Stimulated activated CD8-positive, alpha-beta memory T cell treated with anti-CD3 and anti-CD28 coated beads, Interleukin-2, amount 100 ng/mL, for 48 hours (primary cell): ENCODE data around the gene NBPF4.
"Not testable (repeated sequence)": the region's sequence is repeated elsewhere in the genome, so short reads cannot be mapped to it uniquely, and the experiment has no call there.

Source experiments
- DNase-seq, 2 donors: peaks; one replicate each; pipeline ENCODE4 v3.0.0-alpha.2; 2020; ENCODE audit warnings: low read depth in 2 of 2

The NBPF4 gene, protein sequence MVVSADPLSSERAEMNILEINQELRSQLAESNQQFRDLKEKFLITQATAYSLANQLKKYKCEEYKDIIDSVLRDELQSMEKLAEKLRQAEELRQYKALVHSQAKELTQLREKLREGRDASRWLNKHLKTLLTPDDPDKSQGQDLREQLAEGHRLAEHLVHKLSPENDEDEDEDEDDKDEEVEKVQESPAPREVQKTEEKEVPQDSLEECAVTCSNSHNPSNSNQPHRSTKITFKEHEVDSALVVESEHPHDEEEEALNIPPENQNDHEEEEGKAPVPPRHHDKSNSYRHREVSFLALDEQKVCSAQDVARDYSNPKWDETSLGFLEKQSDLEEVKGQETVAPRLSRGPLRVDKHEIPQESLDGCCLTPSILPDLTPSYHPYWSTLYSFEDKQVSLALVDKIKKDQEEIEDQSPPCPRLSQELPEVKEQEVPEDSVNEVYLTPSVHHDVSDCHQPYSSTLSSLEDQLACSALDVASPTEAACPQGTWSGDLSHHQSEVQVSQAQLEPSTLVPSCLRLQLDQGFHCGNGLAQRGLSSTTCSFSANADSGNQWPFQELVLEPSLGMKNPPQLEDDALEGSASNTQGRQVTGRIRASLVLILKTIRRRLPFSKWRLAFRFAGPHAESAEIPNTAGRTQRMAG

DNA sequence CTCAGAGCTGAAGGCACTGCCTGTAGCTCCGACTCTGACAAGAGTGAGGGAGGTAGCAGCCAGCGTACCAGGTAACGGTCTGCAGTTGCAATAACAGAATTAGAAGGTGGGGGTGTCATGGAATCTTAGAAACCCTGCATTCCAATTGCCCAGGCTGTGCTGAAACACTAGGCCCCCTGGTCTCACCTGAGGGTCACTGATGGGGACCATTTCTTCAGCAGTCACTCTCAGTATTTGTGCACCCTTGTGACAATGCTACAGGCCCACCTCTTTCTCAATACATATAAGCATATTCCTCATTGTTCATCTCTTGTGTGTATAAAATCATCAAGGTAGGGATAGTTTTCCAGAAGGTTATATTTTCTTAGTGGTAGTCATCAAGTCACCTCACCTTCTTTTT is at the start of gene NBPF4:
NBPF4 (minus strand) TSS at position 101 of the 400 bp plus-strand sequence. CDS start 315 bp downstream, outside the sequence.
- DNase-seq: not testable (repeated sequence)

GRCh38 chr1:108282528-108283257 is 38.8 kb upstream of the NBPF4 start:
- DNase-seq: not testable (repeated sequence)

DNA sequence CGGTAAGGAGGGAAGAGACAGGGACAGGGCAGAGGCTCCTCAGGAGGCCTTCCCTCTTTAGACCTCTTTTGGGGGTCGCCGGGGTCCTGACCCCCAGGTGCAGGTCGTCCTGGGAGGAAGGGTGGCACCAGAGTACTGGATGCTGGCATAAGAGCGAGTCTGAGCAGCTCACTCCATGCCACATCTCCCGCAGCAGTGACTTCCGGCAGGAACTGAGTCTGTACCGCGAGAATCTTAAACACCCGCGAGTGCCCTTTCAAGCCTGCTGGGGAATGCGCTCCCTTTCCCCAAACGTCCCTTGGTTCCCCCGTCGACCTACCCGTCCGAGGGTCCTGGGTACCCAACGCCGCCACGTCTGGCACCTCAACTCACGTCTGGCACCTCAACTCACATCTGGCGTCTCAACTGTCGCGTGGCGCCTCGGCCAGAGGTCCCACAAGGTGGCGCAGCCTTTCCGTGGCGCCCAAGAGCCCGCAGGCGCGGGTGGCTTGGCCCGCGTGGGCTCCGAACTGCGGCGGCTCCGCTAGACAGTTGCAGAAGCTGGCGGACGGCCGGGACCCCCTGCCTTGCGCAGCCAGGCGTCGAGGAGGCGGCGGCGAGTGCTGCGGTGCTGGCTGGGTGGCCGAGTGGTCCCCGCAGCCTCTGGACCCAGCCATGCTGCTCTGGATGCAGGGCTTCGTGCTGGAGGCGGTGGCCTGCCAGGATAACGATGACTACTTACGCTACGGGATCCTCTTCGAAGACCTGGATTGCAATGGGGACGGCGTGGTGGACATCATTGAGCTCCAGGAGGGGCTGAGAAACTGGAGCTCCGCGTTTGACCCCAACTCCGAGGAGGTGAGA is 28.8 kb upstream of the NBPF4 start:
- not testable (repeated sequence) for DNase-seq

DNA sequence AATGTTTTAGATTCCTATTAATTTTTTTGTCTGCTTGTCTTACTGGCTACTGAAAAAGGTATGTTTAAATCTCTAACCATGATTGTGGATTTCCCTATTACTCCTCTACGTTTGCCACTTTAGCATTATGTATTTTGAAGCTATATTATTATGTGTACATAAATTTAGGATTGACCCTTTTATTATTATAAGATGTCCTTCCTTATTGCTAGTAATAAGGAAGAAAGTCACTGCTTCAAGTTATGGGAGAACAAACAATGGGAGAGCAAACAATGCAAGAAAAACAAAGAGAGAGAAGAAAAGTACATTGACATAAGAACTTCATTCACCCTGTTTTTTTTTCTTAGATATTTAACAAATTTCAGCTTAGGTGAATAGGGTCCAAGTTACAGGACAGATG is 23.2 kb upstream of the NBPF4 start:
- DNase-seq: not testable (repeated sequence)

- not testable (repeated sequence) for DNase-seq
These were observed 18.1 kb upstream of the NBPF4 start for GRCh38 chr1:108261967-108262366.

DNA sequence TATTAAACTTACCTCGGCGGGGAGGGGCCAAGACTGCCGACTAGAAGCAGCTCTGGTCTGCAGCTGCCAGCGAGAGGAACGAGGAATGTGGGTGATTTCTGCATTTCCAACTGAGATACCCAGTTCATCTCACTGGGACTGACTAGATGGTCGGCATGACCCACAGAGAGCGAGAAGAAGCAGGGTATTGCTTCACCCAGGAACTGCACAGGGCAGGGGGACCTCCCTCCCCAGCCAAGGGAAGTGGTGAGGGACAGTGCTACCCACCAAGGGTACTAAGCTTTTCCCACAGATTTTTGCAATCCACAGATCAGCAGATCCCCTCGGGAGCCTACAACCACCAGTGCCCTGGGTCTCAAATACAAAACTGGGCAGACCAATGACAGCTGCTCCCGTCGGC is 17.6 kb upstream of the NBPF4 start:
- DNase-seq: not testable (repeated sequence)

DNA sequence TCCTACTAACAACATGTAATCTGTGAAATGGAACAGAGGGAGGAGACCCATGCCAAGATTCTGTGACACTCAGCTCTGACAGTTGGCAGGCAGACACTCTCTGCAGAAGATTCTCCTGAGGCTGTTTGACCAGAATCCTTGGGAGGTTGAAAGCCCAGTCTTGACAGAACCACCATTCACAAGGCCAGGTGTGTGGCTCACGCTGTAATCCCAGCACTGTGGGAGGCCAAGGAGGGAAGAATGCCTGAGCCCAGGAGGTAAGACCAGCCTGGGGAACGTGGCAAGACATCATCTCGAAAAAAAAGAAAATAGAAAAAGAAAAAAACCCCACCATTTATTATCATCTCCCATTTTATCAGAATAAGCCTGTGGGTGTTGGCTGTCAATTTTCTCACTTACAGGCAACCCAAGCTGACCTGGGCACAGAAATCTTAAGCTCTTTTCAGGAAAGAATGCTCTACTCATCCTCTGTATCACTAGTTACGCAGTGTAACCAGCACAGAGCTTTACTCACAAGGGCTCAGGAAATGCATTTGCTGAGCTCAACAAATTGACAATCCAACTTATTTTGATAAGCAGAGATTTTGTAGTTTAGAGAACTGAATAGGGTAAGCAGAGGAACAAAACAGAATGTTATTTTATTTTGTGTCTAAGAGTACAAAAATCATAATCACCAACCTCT is 16.8 kb upstream of the NBPF4 start:
- not testable (repeated sequence) for DNase-seq

DNA sequence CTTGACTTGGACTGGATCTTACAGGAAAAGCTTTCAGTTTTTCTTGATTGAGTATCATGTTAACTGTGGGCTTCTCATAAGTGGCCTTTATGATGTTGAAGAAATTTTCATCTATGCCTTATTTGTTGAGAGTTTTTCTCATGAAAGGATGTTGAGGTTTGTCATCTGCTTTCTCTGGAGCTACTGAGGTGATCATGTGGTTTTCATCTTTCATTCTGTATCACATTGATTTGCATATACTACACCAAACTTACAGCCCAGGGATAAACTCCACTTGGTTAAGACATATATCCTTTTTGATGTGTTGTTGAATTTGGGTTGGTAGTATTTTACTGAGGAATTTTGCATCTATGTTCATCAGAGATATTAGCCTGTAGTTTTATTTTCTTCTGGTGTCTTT is 11.6 kb upstream of the NBPF4 start:
- DNase-seq: not testable (repeated sequence)

DNA sequence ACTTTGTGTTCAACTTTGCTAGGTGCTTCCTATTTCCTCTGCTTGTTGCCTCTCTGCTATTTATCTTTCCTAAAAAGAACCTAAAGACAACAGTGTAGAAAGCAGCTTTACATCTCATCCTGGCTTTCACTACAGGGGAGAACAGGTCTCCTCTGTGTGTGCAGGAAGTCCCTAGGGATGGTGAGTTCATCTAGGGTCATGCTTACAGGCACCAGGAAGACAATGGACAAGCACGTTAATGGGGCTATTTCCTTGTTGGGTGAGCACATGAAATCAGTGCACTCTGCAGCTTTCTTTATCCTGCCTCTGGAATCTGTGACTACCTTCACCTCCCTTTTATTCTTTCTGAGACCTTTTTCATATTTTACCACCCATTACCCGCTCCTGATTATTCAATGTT is 4.5 kb downstream of the NBPF4 start:
- DNase-seq: not testable (repeated sequence)

DNA sequence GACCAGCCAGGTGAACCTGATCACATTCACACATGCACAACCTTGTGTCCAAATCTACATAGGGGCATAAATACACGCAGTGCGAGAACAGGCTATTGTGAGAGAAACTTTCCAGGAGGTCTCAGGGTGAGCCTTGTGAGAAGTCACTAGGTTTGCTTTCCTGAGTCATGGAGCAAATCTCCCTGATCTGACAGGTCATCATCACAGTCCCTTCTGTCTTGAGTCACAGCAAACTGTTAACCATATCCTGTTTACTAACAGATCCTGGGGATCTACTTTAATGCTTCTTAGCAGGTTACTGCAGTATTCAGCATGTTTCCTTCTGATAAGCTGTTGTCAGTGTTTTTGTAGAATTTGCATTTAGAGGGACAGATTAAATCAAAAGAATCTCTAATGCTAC is 8.6 kb downstream of the NBPF4 start:
- DNase-seq: not testable (repeated sequence)

DNA sequence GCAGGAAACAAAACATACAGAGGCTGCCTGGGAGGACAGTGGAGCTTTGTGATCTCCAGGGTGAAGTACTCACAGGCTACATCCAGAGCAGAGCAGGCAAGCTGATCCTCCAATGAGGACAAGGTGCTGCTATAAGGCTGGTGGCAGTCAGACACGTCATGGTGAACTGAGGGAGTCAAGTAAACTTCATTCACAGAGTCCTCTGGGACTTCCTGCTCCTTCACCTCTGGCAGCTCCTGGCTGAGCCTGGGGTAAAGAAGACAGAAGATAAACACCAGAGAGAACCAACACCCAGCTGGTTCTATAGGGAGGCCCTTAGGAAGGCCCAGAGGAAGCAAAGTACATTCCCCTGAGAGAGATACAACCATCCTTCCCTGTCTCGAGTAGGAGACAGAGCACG is 11.7 kb downstream of the NBPF4 start:
- DNase-seq: not testable (repeated sequence)

GRCh38 chr1:108229976-108230375 is 13.9 kb downstream of the NBPF4 start:
- DNase-seq: not testable (repeated sequence)

DNA sequence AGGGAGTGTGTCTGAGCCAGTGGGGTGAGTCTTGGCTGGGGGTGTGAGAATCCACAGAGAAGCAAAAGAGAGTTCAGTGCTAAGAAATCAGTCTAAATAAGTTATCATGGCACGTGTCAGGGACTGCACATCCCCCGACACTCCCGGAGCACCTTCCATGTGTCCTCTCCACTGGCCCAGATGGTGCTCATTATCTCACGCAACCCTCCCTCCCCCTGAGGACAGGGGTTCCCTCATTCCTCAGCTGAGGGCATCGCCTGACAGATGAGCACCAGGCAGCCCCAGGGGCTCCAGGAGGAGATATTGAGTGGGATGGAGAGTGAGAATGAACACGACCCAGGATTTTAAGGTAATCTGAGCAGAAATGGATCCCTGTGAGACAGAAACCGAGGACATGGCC is 16.1 kb downstream of the NBPF4 start:
- DNase-seq: not testable (repeated sequence)

DNA sequence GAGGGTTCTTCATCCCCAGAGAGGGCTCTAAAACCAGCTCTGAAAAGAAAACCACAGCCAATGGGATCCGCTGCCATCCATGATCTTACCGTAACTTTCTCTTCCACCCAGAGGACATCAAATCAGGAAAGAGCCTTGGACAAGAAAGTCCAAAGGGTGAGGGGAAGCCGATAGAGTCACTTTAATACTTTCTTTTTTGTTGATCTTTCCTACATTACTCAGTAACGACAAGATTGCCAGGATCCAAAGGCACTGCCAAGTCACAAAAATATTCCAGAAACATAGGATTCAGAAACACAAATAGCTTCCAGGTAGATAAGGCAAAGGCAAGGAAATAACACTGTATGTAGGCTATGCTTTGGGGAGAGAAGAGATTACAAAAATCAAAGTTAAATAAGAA is 17.0 kb downstream of the NBPF4 start:
- not testable (repeated sequence) for DNase-seq

GRCh38 chr1:108223226-108223625 is 20.6 kb downstream of the NBPF4 start:
- DNase-seq: not testable (repeated sequence)

DNA sequence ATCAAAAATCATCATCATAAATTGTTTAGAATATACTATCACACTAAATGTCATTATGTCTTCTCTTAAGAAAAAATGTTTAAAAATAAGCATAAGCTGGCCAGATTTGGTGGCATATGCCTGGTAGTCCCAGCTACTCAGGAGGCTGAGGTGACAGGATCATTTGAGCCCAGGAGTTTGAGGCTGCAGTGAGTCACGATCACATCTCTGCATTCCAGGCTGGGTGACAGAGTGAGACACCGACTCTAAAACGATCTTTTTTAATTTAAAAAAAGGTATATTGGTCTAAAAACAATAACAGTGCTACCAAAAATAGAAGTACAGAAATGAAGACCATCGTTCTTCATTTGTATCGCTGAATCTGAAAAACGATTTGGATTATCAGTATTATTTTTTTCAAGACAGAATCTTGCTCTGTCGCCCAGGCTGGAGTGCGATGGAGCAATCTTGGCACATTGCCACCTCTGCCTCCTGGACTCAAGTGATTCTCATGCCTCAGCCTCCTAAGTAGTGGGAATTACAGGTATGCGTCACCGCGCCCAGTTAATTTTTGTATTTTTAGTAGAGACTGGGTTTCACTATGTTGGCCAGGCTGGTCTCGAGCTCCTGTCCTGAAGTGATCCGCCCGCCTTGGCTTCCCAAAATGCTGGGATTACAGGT is 26.2 kb downstream of the NBPF4 start:
- DNase-seq: not testable (repeated sequence)

- DNase-seq: not testable (repeated sequence)
These were observed 26.9 kb downstream of the NBPF4 start for GRCh38 chr1:108217007-108217406.

DNA sequence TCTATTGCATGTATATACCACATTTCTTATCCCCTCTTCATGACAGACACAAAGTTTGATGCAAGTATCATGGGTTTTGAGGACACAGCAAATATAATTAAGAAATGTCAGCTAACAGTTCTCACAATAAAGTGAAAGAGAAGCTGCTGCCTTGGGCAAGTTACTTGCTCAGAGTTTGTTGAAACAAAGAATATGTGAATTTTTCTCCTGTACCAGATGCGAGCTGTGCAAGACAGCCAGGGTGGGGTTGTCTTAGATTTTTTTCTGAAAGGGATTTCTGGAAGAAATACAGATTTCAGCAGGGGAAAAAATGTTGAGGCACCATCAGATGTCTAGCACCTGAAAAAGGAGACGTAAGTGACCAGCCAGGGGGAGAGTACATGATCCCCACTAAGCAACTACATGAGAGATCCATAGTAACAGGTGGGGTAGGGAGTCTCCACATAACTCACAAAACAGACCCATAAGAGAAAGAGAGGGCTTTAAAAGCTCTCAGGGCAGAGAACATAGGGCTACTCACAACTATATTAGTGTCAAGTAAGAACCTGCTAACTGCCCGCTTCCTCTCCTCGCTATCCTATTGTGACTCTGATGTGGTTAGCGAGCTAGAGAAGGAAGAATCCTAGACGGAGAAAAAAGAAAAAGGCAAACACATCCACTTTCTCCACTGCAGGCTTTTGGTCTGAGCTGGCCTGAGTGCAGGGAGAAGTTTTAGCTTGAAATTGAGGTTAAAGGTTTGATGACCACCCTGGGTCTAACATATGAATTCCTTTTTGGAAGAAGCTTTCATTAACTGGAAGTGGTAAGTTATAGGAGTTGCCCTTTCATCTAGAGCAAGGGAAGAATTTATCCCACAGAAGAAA is 27.6 kb downstream of the NBPF4 start:
- DNase-seq: not testable (repeated sequence)
